H1 (cell line): ENCODE results near the gene LMO4. TPM values are rescaled to one million over a fixed set of nuclear protein-coding genes. Genes with fewer than 3 reads are reported as not detected.

Source experiments
- EGR1 ChIP-seq: IDR thresholded peaks from 2 replicates; pipeline ENCODE4 v1.6.1; 2011; ENCODE audit warnings: low read depth, low read length, borderline replicate concordance
- SIN3A ChIP-seq, 2 experiments: IDR thresholded peaks in 1 of 2; conservative IDR thresholded peaks in 1 of 2; 2 replicates each; pipeline ENCODE4 v1.6.1; 2011 to 2012; ENCODE audit warnings: low read length in 2 of 2, improper control_type of control experiment in 1 of 2, low read depth in 1 of 2, mild to moderate bottlenecking in 1 of 2
- TAF1 ChIP-seq: IDR thresholded peaks from 2 replicates; pipeline ENCODE4 v1.6.1; 2011; ENCODE audit warnings: mild to moderate bottlenecking, low read depth, low read length
- polyA plus RNA-seq, 7 experiments: library from polyadenylated mRNA; depleted of rRNA in 3 of 7; stranded (reverse) in 5 of 7; unstranded in 2 of 7; fragments of >200 nt in 5 of 7; fragments of 200-250 nt in 2 of 7; gene quantifications; 1 replicate in 5 of 7; 2 replicates in 1 of 7; 4 replicates in 1 of 7; pipeline versions ENCODE4 v1.2.1 to v1.2.3, GENCODE V29; 2011 to 2013; ENCODE audit warnings: missing spikeins in 2 of 7, mixed read lengths in 2 of 7
- total RNA-seq: library from RNA; stranded (reverse); fragmentation: NEBNext Ultra II Directional; extraction: Animal tissue kit (Norgen Biotek cat#: 25700); gene quantifications from 2 replicates; pipeline ENCODE4 v1.2.1, GENCODE V29; 2021

LMO4 gene
- total and polyA plus RNA-seq, 2 of the 8 experiments (the other 6 are each of a cell fraction or from before 2014, with no cell fraction given): 71.7 to 98.7 TPM

DNA sequence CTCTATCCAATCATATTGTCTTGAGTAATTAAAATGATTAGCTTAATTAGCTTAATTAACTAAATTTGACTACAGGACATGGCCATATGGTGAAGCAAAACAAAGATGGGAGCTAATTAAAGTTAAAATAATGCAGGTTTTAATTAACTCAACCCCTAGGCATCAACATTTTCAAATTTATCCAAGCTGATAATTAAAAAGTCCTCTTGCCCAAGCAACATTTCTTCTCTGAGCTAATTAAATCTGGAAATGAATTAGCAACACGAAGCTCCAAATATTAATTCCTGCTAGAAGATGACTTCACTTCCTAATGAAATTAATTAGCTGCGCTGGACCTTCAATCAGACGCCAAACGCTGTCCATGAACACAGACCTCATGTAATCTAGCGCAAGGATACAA is 27.9 kb downstream of the LMO4 start (continued):
- TF ChIP-seq EGR1 (no peak), SIN3A (conservative IDR thresholded peaks at IDR 0.05 in 1 of 2, IDR thresholded peaks at IDR 0.05 in 1 of 2; ENCODE audit: low read depth in 1 of 2, low read length in 2 of 2) (no peak), TAF1 (no peak)
